CD4-positive, alpha-beta T cell (primary cell): Measurements from ENCODE around the gene ANKRD44. TPM values are rescaled to one million over a fixed set of nuclear protein-coding genes. Genes with fewer than 3 reads are reported as not detected.

ENCODE experiments used
- ATAC-seq: fragments of 200-7000 bp; cut with Tn5 transposase; one replicate; pipeline ENCODE4 v1.10.0; 2022; ENCODE audit warnings: mild to moderate bottlenecking; ENCODE audit not compliant: poor library complexity
- CTCF ChIA-PET: fragments of 350-600 bp; sonication (Branson Sonifier 250); formaldehyde crosslinking; loops from one replicate; lab custom pipeline; 2021; ENCODE audit warnings: antibody characterized with exemption, inconsistent platforms; lab: Charles Lee
- POLR2A ChIA-PET: fragments of 350-600 bp; sonication (Branson Sonifier 250); formaldehyde crosslinking; loops from one replicate; lab custom pipeline; 2021; ENCODE audit warnings: antibody characterized with exemption, inconsistent platforms; lab: Charles Lee
- DNase-seq, 14 experiments: peaks; one replicate each; pipeline ENCODE4 v3.0.0-alpha.2; 2013 to 2020; ENCODE audit warnings: mixed read lengths in 2 of 14
- H3K27ac ChIP-seq, 2 donors: one replicate each; pipeline versions ENCODE4 v1.5.1 to v1.7.0; 2013; ENCODE audit warnings: low read length in 2 of 2, low read depth in 1 of 2, mild to moderate bottlenecking in 1 of 2
- H3K27me3 ChIP-seq, 2 experiments: 1 replicate in 1 of 2; 2 replicates in 1 of 2; pipeline versions ENCODE4 v1.6.1 to v1.7.0; 2013; ENCODE audit warnings: low read length in 2 of 2, control low read depth in 1 of 2, mild to moderate bottlenecking in 1 of 2, moderate library complexity in 1 of 2; ENCODE audit not compliant: insufficient read depth in 2 of 2, control insufficient read depth in 1 of 2
- H3K36me3 ChIP-seq: one replicate; pipeline ENCODE4 v1.6.1; 2013; ENCODE audit warnings: low read length, control low read depth; ENCODE audit not compliant: insufficient read depth
- H3K4me1 ChIP-seq: one replicate; pipeline ENCODE4 v1.6.1; 2013; ENCODE audit warnings: low read length, control low read depth; ENCODE audit not compliant: insufficient read depth
- H3K4me3 ChIP-seq: one replicate; pipeline ENCODE4 v1.5.1; 2013; ENCODE audit warnings: mild to moderate bottlenecking, low read length, moderate library complexity
- H3K9me3 ChIP-seq, 2 experiments: 1 replicate in 1 of 2; 2 replicates in 1 of 2; pipeline versions ENCODE4 v1.6.1 to v1.7.0; 2013; ENCODE audit warnings: low read length in 2 of 2, mild to moderate bottlenecking in 2 of 2, control low read depth in 1 of 2, moderate library complexity in 1 of 2; ENCODE audit not compliant: control insufficient read depth in 1 of 2, insufficient read depth in 1 of 2
- H3K27ac Mint-ChIP-seq: one replicate; pipeline ENCODE4 v1.8.0; 2020; ENCODE audit warnings: mixed read lengths
- H3K27me3 Mint-ChIP-seq: one replicate; pipeline ENCODE4 v1.8.0; 2021; ENCODE audit warnings: mixed read lengths
- H3K36me3 Mint-ChIP-seq: one replicate; pipeline ENCODE4 v1.8.0; 2021; ENCODE audit warnings: low read depth, mixed read lengths
- H3K4me1 Mint-ChIP-seq: one replicate; pipeline ENCODE4 v1.8.0; 2021; ENCODE audit warnings: low read depth, mixed read lengths
- H3K4me3 Mint-ChIP-seq: one replicate; pipeline ENCODE4 v1.8.0; 2020; ENCODE audit warnings: mild to moderate bottlenecking, mixed read lengths
- H3K9me3 Mint-ChIP-seq: one replicate; pipeline ENCODE4 v1.8.0; 2020; ENCODE audit warnings: mixed read lengths
- intact Hi-C, 2 experiments: fragments of 100-400 bp; cut with DNase I in 1 of 2; cut with micrococcal nuclease in 1 of 2; formaldehyde crosslinking; loops; one replicate each; pipeline versions ENCODE4 v1.15.1 to v1.9.0; 2023 to 2025; cut with DNase I, micrococcal nuclease
- total RNA-seq, 174 experiments: library from RNA in 2 of 174; stranded (reverse) in 2 of 174; gene quantifications; one replicate each; pipeline ENCODE4 v1.2.3 and lab custom pipeline; 2021 to 2026
- TF ChIP-seq, protein P1 (sequence below): fragments of 200-600 bp; IDR thresholded peaks from one replicate; pipeline ENCODE4 v1.8.0; 2022; ENCODE audit warnings: antibody characterized with exemption, mild to moderate bottlenecking

The ANKRD44 gene
- total RNA-seq, 2 experiments from 2014 or later, result 170 to 186 TPM

DNA sequence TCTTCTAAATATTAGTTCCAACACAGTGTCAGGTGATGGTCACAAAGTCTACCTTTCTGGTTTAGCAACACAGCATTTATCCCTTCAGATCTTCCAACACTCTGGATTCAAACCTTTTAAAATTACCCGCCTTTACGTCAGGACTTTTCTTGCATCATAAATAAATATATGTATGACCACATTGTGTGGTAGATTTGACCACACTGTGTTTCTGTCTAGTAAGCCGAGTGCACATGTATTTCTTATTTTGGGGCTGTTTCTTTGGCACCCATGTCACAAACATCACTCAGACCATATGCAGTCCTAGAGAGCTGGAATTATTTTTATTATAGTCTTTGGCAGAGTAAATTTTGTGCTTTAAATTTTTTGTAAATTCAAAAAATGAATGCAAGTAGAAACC is 172.1 kb downstream of the ANKRD44 start:
- no peak for ATAC-seq
- DNase-seq, result peak in 1 of 14 experiments; percentile 22
- POLR2A ChIA-PET, result no interaction called here
- H3K27me3 Mint-ChIP-seq, result no peaks in the 10 kb centered on the region
- TF ChIP-seq, protein P1, sequence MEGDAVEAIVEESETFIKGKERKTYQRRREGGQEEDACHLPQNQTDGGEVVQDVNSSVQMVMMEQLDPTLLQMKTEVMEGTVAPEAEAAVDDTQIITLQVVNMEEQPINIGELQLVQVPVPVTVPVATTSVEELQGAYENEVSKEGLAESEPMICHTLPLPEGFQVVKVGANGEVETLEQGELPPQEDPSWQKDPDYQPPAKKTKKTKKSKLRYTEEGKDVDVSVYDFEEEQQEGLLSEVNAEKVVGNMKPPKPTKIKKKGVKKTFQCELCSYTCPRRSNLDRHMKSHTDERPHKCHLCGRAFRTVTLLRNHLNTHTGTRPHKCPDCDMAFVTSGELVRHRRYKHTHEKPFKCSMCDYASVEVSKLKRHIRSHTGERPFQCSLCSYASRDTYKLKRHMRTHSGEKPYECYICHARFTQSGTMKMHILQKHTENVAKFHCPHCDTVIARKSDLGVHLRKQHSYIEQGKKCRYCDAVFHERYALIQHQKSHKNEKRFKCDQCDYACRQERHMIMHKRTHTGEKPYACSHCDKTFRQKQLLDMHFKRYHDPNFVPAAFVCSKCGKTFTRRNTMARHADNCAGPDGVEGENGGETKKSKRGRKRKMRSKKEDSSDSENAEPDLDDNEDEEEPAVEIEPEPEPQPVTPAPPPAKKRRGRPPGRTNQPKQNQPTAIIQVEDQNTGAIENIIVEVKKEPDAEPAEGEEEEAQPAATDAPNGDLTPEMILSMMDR, result no peak
- Histone ChIP-seq H3K36me3 (peaks cover 32% of the 10 kb centered on the region), H3K9me3 (no peaks in the 10 kb centered on the region), H3K4me3 (no peak overlapping the region), H3K4me1 (peaks cover 53% of the 10 kb centered on the region), H3K27ac (no peak overlapping the region), H3K27me3 (no peaks in the 10 kb centered on the region)
- H3K36me3 Mint-ChIP-seq, result peaks cover 80% of the 10 kb centered on the region
- CTCF ChIA-PET, result interaction anchor here (1.3 to 1.7 kb wide), 2 partner anchors 14 to 53 kb away, joined by 3 to 4 read pairs; no protein-coding TSS in a partner anchor
- H3K9me3 Mint-ChIP-seq, result no peaks in the 10 kb centered on the region
- intact Hi-C loops, result no loop called here
- peak overlapping the region; percentile 69 for H3K4me3 Mint-ChIP-seq
- peak overlapping the region; percentile 85 for H3K27ac Mint-ChIP-seq
- peaks cover 89% of the 10 kb centered on the region for H3K4me1 Mint-ChIP-seq

GRCh38 chr2:197137826-197138477 is 172.6 kb downstream of the ANKRD44 start:
- H3K4me1 ChIP-seq, result peaks cover 58% of the 10 kb centered on the region

DNA sequence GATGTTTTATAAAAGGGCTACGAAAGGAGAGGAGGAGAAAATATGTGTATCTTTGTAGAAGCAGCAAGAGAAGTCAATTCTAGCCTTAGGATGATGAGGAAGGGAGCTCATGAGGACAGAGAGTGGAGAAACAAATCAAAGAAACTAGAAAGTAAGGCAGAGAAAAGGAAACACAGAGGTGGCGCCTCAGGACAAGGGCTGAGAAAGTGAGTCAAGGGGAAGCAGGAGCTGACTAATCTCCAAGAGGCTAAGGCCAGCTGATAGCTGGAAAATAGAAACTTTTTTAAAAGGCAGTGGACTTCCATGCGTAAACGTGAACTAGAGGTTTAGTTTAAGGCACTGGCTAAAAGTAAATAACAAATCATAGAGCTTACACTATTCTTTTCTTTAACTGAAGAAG is 173.3 kb downstream of the ANKRD44 start:
- H3K27me3 Mint-ChIP-seq, result no peaks in the 10 kb centered on the region
- Histone ChIP-seq H3K4me1 (peaks cover 60% of the 10 kb centered on the region), H3K27me3 (no peaks in the 10 kb centered on the region), H3K4me3 (no peak overlapping the region), H3K9me3 (no peaks in the 10 kb centered on the region), H3K27ac (peak overlapping the region in 1 of 2 donors; percentile 58), H3K36me3 (peaks cover 44% of the 10 kb centered on the region)
- ATAC-seq (no peak), DNase-seq (peak in 3 of 14 experiments; percentile 27 to 33 (median 29))
- TF ChIP-seq, protein P1, result no peak
- peaks cover 97% of the 10 kb centered on the region for H3K4me1 Mint-ChIP-seq
- H3K4me3 Mint-ChIP-seq, result peak overlapping the region; percentile 8
- peaks cover 83% of the 10 kb centered on the region for H3K36me3 Mint-ChIP-seq
- intact Hi-C loops, result no loop called here
- H3K9me3 Mint-ChIP-seq, result no peaks in the 10 kb centered on the region
- H3K27ac Mint-ChIP-seq, result peak overlapping the region; percentile 85
- POLR2A ChIA-PET, result interaction anchor here (0.7 to 4.0 kb wide), 8 partner anchors 8 to 316 kb away, joined by 3 to 15 read pairs (median 5); partner anchors contain the start of genes ANKRD44 and COQ10B
- CTCF ChIA-PET, result interaction anchor here (0.9 to 1.4 kb wide), 4 partner anchors 14 to 173 kb away, joined by 3 to 5 read pairs (median 3); partner anchors contain the start of gene ANKRD44

More at GRCh38 chr2:197137826-197138477, 172.6 kb downstream of the ANKRD44 start:
- peak overlapping the region; percentile 38 to 58 for H3K27ac ChIP-seq
- ATAC-seq (peak; percentile 60), DNase-seq (peak in 3 of 14 experiments; percentile 27 to 29 (median 28))
- Mint-ChIP-seq H3K9me3 (no peaks in the 10 kb centered on the region), H3K4me1 (peaks cover 95% of the 10 kb centered on the region), H3K36me3 (peaks cover 83% of the 10 kb centered on the region), H3K27me3 (no peaks in the 10 kb centered on the region), H3K4me3 (peak overlapping the region; percentile 69), H3K27ac (peak overlapping the region; percentile 85)
- TF ChIP-seq, protein P1, result no peak
- POLR2A ChIA-PET, result interaction anchor here (0.7 to 1.6 kb wide), 6 partner anchors 14 to 172 kb away, joined by 3 to 6 read pairs (median 4); partner anchors contain the start of gene ANKRD44
- intact Hi-C loops, result no loop called here
- peaks cover 37% of the 10 kb centered on the region for H3K36me3 ChIP-seq
- CTCF ChIA-PET, result interaction anchor here (0.9 to 1.4 kb wide), 4 partner anchors 14 to 172 kb away, joined by 3 to 5 read pairs (median 3); partner anchors contain the start of gene ANKRD44
- H3K27me3 ChIP-seq, result no peaks in the 10 kb centered on the region
- H3K9me3 ChIP-seq, result no peaks in the 10 kb centered on the region
- no peak overlapping the region for H3K4me3 ChIP-seq
